Lung (tissue), 12 donors: ENCODE results near the gene CCDC146. TPM values are rescaled to one million over a fixed set of nuclear protein-coding genes. Genes with fewer than 3 reads are reported as not detected.

Experiments used
- ATAC-seq: fragments of 200-7000 bp; cut with Tn5 transposase; one replicate; pipeline ENCODE4 v1.9.1; 2020; ENCODE audit warnings: moderate number of reproducible peaks; ENCODE audit not compliant: insufficient read depth, low FRiP score
- DNase-seq, 3 donors: peaks; one replicate each; pipeline ENCODE4 v3.0.0-alpha.2; 2013 to 2017
- H3K27ac ChIP-seq, 2 donors: one replicate each; pipeline ENCODE4 v1.5.1; 2013; ENCODE audit warnings: mild to moderate bottlenecking in 2 of 2, moderate library complexity in 2 of 2, control low read depth in 1 of 2, inconsistent platforms in 1 of 2, low read depth in 1 of 2, low read length in 1 of 2
- H3K27me3 ChIP-seq, 3 donors: one replicate each; pipeline ENCODE4 v1.5.1; 2013; ENCODE audit warnings: low read length in 2 of 3; ENCODE audit not compliant: control insufficient read depth in 3 of 3, insufficient read depth in 3 of 3
- H3K36me3 ChIP-seq, 4 donors: one replicate each; pipeline ENCODE4 v1.5.1; 2013; ENCODE audit warnings: low read length in 4 of 4, mild to moderate bottlenecking in 1 of 4, moderate library complexity in 1 of 4; ENCODE audit not compliant: control insufficient read depth in 4 of 4, insufficient read depth in 4 of 4
- H3K4me1 ChIP-seq, 5 donors: one replicate each; pipeline ENCODE4 v1.5.1; 2013; ENCODE audit warnings: low read length in 5 of 5, mild to moderate bottlenecking in 2 of 5, moderate library complexity in 1 of 5; ENCODE audit not compliant: control insufficient read depth in 5 of 5, insufficient read depth in 5 of 5
- H3K4me3 ChIP-seq: one replicate; pipeline ENCODE4 v1.5.1; 2013; ENCODE audit warnings: mild to moderate bottlenecking, control low read depth, moderate library complexity
- H3K9ac ChIP-seq, 2 donors: one replicate each; pipeline ENCODE4 v1.5.1; 2013; ENCODE audit warnings: low read length in 2 of 2, control low read depth in 1 of 2; ENCODE audit not compliant: insufficient read depth in 1 of 2
- H3K9me3 ChIP-seq, 4 donors: one replicate each; pipeline ENCODE4 v1.5.1; 2013; ENCODE audit warnings: low read length in 3 of 4, mild to moderate bottlenecking in 1 of 4, moderate library complexity in 1 of 4; ENCODE audit not compliant: control insufficient read depth in 4 of 4, insufficient read depth in 3 of 4
- CTCF ChIP-seq: IDR thresholded peaks from 2 replicates; pipeline ENCODE4 v1.5.1; 2012; ENCODE audit warnings: mild to moderate bottlenecking; ENCODE audit errors: control extremely low read depth, extremely low read depth
- WGBS, 2 donors: extraction: QIAGEN DNeasy Blood & Tissue Kit; methylation state at CpG; one replicate each; pipeline ENCODE4 v1.1.7; 2013; 5-methylcytosine and 5-hydroxymethylcytosine counted together
- polyA plus RNA-seq, 2 donors: library from polyadenylated mRNA; stranded (reverse); fragments of 200-250 nt; gene quantifications; one replicate each; pipeline ENCODE4 v1.2.1, GENCODE V29; 2013
- total RNA-seq, 2 donors: library from RNA; depleted of rRNA in 1 of 2; stranded (reverse); fragments of >200 nt in 1 of 2; gene quantifications; one replicate each; pipeline ENCODE4 v1.2.1, GENCODE V29; 2014 to 2021
- donor health status: control.
- donor health status: control.
- donor health status: Bipolar disorder and iron deficiency.
- donor health status: healthy.
- donor health status: DM: yes; HTN: yes; CAD: no.

The CCDC146 gene
- total and polyA plus RNA-seq, 4 donors, result 8.4 to 29.6 (median 17.4) TPM

GRCh38 chr7:77184463-77184862 is 62.0 kb downstream of the CCDC146 start:
- DNase-seq, result no peak
- H3K4me1 ChIP-seq, result peaks cover 0 to 8% (median 0%) of the 10 kb centered on the region in 5 donors
- no peak overlapping the region for H3K9ac ChIP-seq
- no peaks in the 10 kb centered on the region for H3K36me3 ChIP-seq
- no peak overlapping the region for H3K27ac ChIP-seq
- no peak overlapping the region for H3K4me3 ChIP-seq
- no peak for ATAC-seq
- H3K27me3 ChIP-seq, result no peaks in the 10 kb centered on the region
- no peak for TF ChIP-seq CTCF
- H3K9me3 ChIP-seq, result no peaks in the 10 kb centered on the region

- ATAC-seq, result no peak
- DNase-seq, result no peak
- Histone ChIP-seq H3K9ac (no peak overlapping the region), H3K27ac (no peak overlapping the region), H3K36me3 (no peaks in the 10 kb centered on the region), H3K9me3 (no peaks in the 10 kb centered on the region), H3K4me1 (peaks cover 0 to 8% (median 0%) of the 10 kb centered on the region in 5 donors), H3K4me3 (no peak overlapping the region), H3K27me3 (no peaks in the 10 kb centered on the region)
- 60 to 68% methylated on average over 3 of the region's 3 CpGs for WGBS, 2 donors
- no peak for TF ChIP-seq CTCF
Observed at GRCh38 chr7:77184990-77185389, 62.6 kb downstream of the CCDC146 start.

- 60 to 79% methylated on average over 2 of the region's 2 CpGs for WGBS, 2 donors
- Histone ChIP-seq H3K4me1 (peaks cover 0 to 8% (median 0%) of the 10 kb centered on the region in 5 donors), H3K27ac (no peak overlapping the region), H3K36me3 (no peaks in the 10 kb centered on the region), H3K27me3 (no peaks in the 10 kb centered on the region), H3K9me3 (no peaks in the 10 kb centered on the region), H3K9ac (no peak overlapping the region), H3K4me3 (no peak overlapping the region)
- DNase-seq (no peak), ATAC-seq (no peak)
- no peak for TF ChIP-seq CTCF
Observed at GRCh38 chr7:77185866-77186265, 63.5 kb downstream of the CCDC146 start.

GRCh38 chr7:77188731-77189437 is 66.5 kb downstream of the CCDC146 start:
- no peak overlapping the region for H3K27ac ChIP-seq
- no peak overlapping the region for H3K4me3 ChIP-seq
- no peak overlapping the region for H3K9ac ChIP-seq
- no peaks in the 10 kb centered on the region for H3K9me3 ChIP-seq
- no peaks in the 10 kb centered on the region for H3K27me3 ChIP-seq
- 55 to 80% methylated on average over 4 of the region's 4 CpGs for WGBS, 2 donors
- TF ChIP-seq CTCF, result no peak
- ATAC-seq (no peak), DNase-seq (no peak)
- no peaks in the 10 kb centered on the region for H3K36me3 ChIP-seq
- H3K4me1 ChIP-seq, result peaks cover 0 to 4% (median 0%) of the 10 kb centered on the region in 5 donors
